Effector memory CD8-positive, alpha-beta T cell (primary cell): ENCODE measurements around the gene KCNN4.
A peak's percentile ranks its signal among the peaks of the same experiment; 100 is the strongest.
"Not testable (repeated sequence)": the region's sequence is repeated elsewhere in the genome, so short reads cannot be mapped to it uniquely, and the experiment has no call there.

Experiments used
- ATAC-seq: fragments of 150-1000 bp; cut with Tn5 transposase; replicated peaks from 2 replicates; pipeline ENCODE4 v1.10.0; 2021; ENCODE audit warnings: mild to moderate bottlenecking, moderate library complexity
- DNase-seq, 3 experiments: peaks; one replicate each; pipeline ENCODE4 v3.0.0; 2021
- H3K27ac Mint-ChIP-seq, 2 donors: one replicate each; pipeline ENCODE4 v1.8.0; 2022; ENCODE audit warnings: mild to moderate bottlenecking in 2 of 2, mixed read lengths in 2 of 2, moderate library complexity in 2 of 2
- H3K27me3 Mint-ChIP-seq, 2 donors: one replicate each; pipeline ENCODE4 v1.8.0; 2022; ENCODE audit warnings: mixed read lengths in 2 of 2
- H3K36me3 Mint-ChIP-seq: one replicate; pipeline ENCODE4 v1.8.0; 2022; ENCODE audit warnings: mild to moderate bottlenecking, moderate library complexity, mixed read lengths; ENCODE audit not compliant: insufficient read depth
- H3K4me1 Mint-ChIP-seq, 2 donors: one replicate each; pipeline ENCODE4 v1.8.0; 2022; ENCODE audit warnings: low read depth in 2 of 2, mixed read lengths in 2 of 2
- H3K4me3 Mint-ChIP-seq, 2 donors: one replicate each; pipeline ENCODE4 v1.8.0; 2022; ENCODE audit warnings: mild to moderate bottlenecking in 2 of 2, mixed read lengths in 2 of 2, moderate library complexity in 2 of 2
- H3K9me3 Mint-ChIP-seq, 2 donors: one replicate each; pipeline ENCODE4 v1.8.0; 2022; ENCODE audit warnings: mixed read lengths in 2 of 2

The KCNN4 gene

GRCh38 chr19:43809762-43810696 is 29.3 kb upstream of the KCNN4 start:
- Mint-ChIP-seq H3K27me3 (peaks cover 31 to 45% of the 10 kb centered on the region in 2 donors), H3K27ac (no peak overlapping the region), H3K36me3 (peaks cover 2% of the 10 kb centered on the region), H3K9me3 (no peaks in the 10 kb centered on the region), H3K4me3 (no peak overlapping the region), H3K4me1 (peaks cover 0 to 3% of the 10 kb centered on the region in 2 donors)
- ATAC-seq (peak; percentile 70), DNase-seq (no peak)

GRCh38 chr19:43807651-43808050 is 26.9 kb upstream of the KCNN4 start:
- Mint-ChIP-seq H3K27me3 (peaks cover 31 to 35% of the 10 kb centered on the region in 2 donors), H3K9me3 (no peaks in the 10 kb centered on the region), H3K4me3 (no peak overlapping the region), H3K4me1 (peaks cover 0 to 3% of the 10 kb centered on the region in 2 donors), H3K27ac (peak overlapping the region; percentile 7 to 39), H3K36me3 (no peaks in the 10 kb centered on the region)
- no peak for ATAC-seq
- no peak for DNase-seq

GRCh38 chr19:43806848-43807247 is 26.1 kb upstream of the KCNN4 start:
- H3K27me3 Mint-ChIP-seq: peaks cover 31 to 35% of the 10 kb centered on the region in 2 donors
- H3K36me3 Mint-ChIP-seq: no peaks in the 10 kb centered on the region
- no peak overlapping the region for H3K4me3 Mint-ChIP-seq
- H3K9me3 Mint-ChIP-seq: no peaks in the 10 kb centered on the region
- H3K4me1 Mint-ChIP-seq: peaks cover 0 to under 1% of the 10 kb centered on the region in 2 donors
- no peak for DNase-seq
- H3K27ac Mint-ChIP-seq: peak overlapping the region in 1 of 2 donors; percentile 7
- no peak for ATAC-seq

GRCh38 chr19:43806401-43806800 is 25.6 kb upstream of the KCNN4 start:
- ATAC-seq, H3K9me3 Mint-ChIP-seq, DNase-seq, H3K27ac Mint-ChIP-seq, H3K4me1 Mint-ChIP-seq, H3K4me3 Mint-ChIP-seq, H3K36me3 Mint-ChIP-seq: not testable (repeated sequence)
- peaks cover 31 to 35% of the 10 kb centered on the region in 2 donors for H3K27me3 Mint-ChIP-seq

- no peak overlapping the region for H3K4me3 Mint-ChIP-seq
- ATAC-seq (no peak), DNase-seq (no peak)
- peaks cover 24 to 30% of the 10 kb centered on the region in 2 donors for H3K27me3 Mint-ChIP-seq
- no peaks in the 10 kb centered on the region for H3K36me3 Mint-ChIP-seq
- no peak overlapping the region for H3K27ac Mint-ChIP-seq
- H3K9me3 Mint-ChIP-seq: no peaks in the 10 kb centered on the region
- no peaks in the 10 kb centered on the region for H3K4me1 Mint-ChIP-seq
Measured at GRCh38 chr19:43804432-43804831, 23.7 kb upstream of the KCNN4 start.

- H3K27me3 Mint-ChIP-seq: peaks cover 27 to 33% of the 10 kb centered on the region in 2 donors
- DNase-seq: no peak
- H3K4me3 Mint-ChIP-seq: no peak within 1 kb of the TSS
- no peaks in the 10 kb centered on the region for H3K9me3 Mint-ChIP-seq
- H3K36me3 Mint-ChIP-seq: peaks cover 8% of the 10 kb centered on the region
- H3K27ac Mint-ChIP-seq: peak within 1 kb of the TSS in 1 of 2 donors; percentile 53
- ATAC-seq: no peak
- H3K4me1 Mint-ChIP-seq: peaks cover 11 to 13% of the 10 kb centered on the region in 2 donors
Measured at GRCh38 chr19:43802216-43802951, 21.6 kb upstream of the KCNN4 start, which contains the start of gene LYPD5. LYPD5 (minus strand) TSS chr19:43802447; CDS start chr19:43802380, 67 bp downstream.

GRCh38 chr19:43799502-43800142 is 18.8 kb upstream of the KCNN4 start:
- H3K36me3 Mint-ChIP-seq: peaks cover 9% of the 10 kb centered on the region
- H3K4me3 Mint-ChIP-seq: peak overlapping the region; percentile 86
- peaks cover 11 to 16% of the 10 kb centered on the region in 2 donors for H3K4me1 Mint-ChIP-seq
- H3K27me3 Mint-ChIP-seq: peaks cover 18 to 22% of the 10 kb centered on the region in 2 donors
- no peaks in the 10 kb centered on the region for H3K9me3 Mint-ChIP-seq
- DNase-seq: no peak
- H3K27ac Mint-ChIP-seq: peak overlapping the region; percentile 78
- ATAC-seq: no peak

GRCh38 chr19:43798546-43799409 is 18.0 kb upstream of the KCNN4 start:
- ATAC-seq: peak; percentile 94
- Mint-ChIP-seq H3K36me3 (peaks cover 9% of the 10 kb centered on the region), H3K27ac (peak overlapping the region; percentile 78), H3K27me3 (peaks cover 11 to 24% of the 10 kb centered on the region in 2 donors), H3K9me3 (no peaks in the 10 kb centered on the region), H3K4me3 (peak overlapping the region; percentile 86), H3K4me1 (peaks cover 11 to 16% of the 10 kb centered on the region in 2 donors)
- DNase-seq: peak; percentile 17 to 41 (median 37)

- no peaks in the 10 kb centered on the region for H3K9me3 Mint-ChIP-seq
- H3K27ac Mint-ChIP-seq: no peak overlapping the region
- peaks cover 9% of the 10 kb centered on the region for H3K36me3 Mint-ChIP-seq
- DNase-seq (no peak), ATAC-seq (no peak)
- peaks cover 11 to 16% of the 10 kb centered on the region in 2 donors for H3K4me1 Mint-ChIP-seq
- peaks cover 17 to 31% of the 10 kb centered on the region in 2 donors for H3K27me3 Mint-ChIP-seq
- H3K4me3 Mint-ChIP-seq: peak overlapping the region; percentile 86
Measured at GRCh38 chr19:43798026-43798545, 17.3 kb upstream of the KCNN4 start.

GRCh38 chr19:43797556-43797955 is 16.8 kb upstream of the KCNN4 start:
- ATAC-seq (no peak), DNase-seq (no peak)
- Mint-ChIP-seq H3K27ac (peak overlapping the region in 1 of 2 donors; percentile 89), H3K36me3 (peaks cover 9% of the 10 kb centered on the region), H3K4me1 (peaks cover 11 to 16% of the 10 kb centered on the region in 2 donors), H3K4me3 (peak overlapping the region; percentile 50 to 86), H3K27me3 (peaks cover 17 to 32% of the 10 kb centered on the region in 2 donors), H3K9me3 (no peaks in the 10 kb centered on the region)

GRCh38 chr19:43797118-43797517 is 16.3 kb upstream of the KCNN4 start:
- DNase-seq: no peak
- H3K36me3 Mint-ChIP-seq: peaks cover 10% of the 10 kb centered on the region
- H3K4me1 Mint-ChIP-seq: peaks cover 11 to 16% of the 10 kb centered on the region in 2 donors
- H3K9me3 Mint-ChIP-seq: no peaks in the 10 kb centered on the region
- no peak for ATAC-seq
- peak overlapping the region; percentile 50 to 66 for H3K4me3 Mint-ChIP-seq
- H3K27ac Mint-ChIP-seq: peak overlapping the region in 1 of 2 donors; percentile 89
- peaks cover 17 to 32% of the 10 kb centered on the region in 2 donors for H3K27me3 Mint-ChIP-seq

- Mint-ChIP-seq H3K4me3 (no peak overlapping the region), H3K27ac (no peak overlapping the region), H3K27me3 (peaks cover 10 to 18% of the 10 kb centered on the region in 2 donors), H3K9me3 (no peaks in the 10 kb centered on the region), H3K4me1 (no peaks in the 10 kb centered on the region), H3K36me3 (peaks cover 3% of the 10 kb centered on the region)
- DNase-seq (no peak), ATAC-seq (no peak)
Measured at GRCh38 chr19:43790587-43790986, 9.8 kb upstream of the KCNN4 start.
